HG03575 (cell line): Measurements from ENCODE around the gene RLN1.
"Not testable (repeated sequence)": the region's sequence is repeated elsewhere in the genome, so short reads cannot be mapped to it uniquely, and the experiment has no call there.

Experiments used
- ATAC-seq: cut with Tn5 transposase; IDR thresholded peaks from one replicate; pipeline ENCODE4 v1.9.1; 2021; ENCODE audit not compliant: unreplicated experiment, insufficient number of reproducible peaks, low FRiP score; ENCODE audit errors: extremely low read depth

The RLN1 gene

GRCh38 chr9:5338992-5339981 lies at the start of gene RLN1:
Gene RLN1, minus strand, starts transcription at chr9:5339876. Its CDS starts 130 bp downstream, at chr9:5339746.
- peak; percentile 74 for ATAC-seq

- no peak for ATAC-seq
Observed at GRCh38 chr9:5389109-5389732, 49.5 kb upstream of the RLN1 start.

- no peak for ATAC-seq
Observed at GRCh38 chr9:5388026-5388819, 48.5 kb upstream of the RLN1 start.

GRCh38 chr9:5384436-5384835 lies 44.8 kb upstream of the RLN1 start:
- ATAC-seq = no peak

GRCh38 chr9:5382479-5382878 lies 42.8 kb upstream of the RLN1 start:
- ATAC-seq = no peak

GRCh38 chr9:5375790-5376477 lies 36.3 kb upstream of the RLN1 start:
- no peak for ATAC-seq

- ATAC-seq = no peak
Observed at GRCh38 chr9:5375091-5375490, 35.4 kb upstream of the RLN1 start.

- peak; percentile 87 for ATAC-seq
Observed at GRCh38 chr9:5364294-5365024, 24.8 kb upstream of the RLN1 start.

GRCh38 chr9:5361326-5362010 lies 21.8 kb upstream of the RLN1 start:
- no peak for ATAC-seq

GRCh38 chr9:5360341-5360740 lies 20.7 kb upstream of the RLN1 start:
- no peak for ATAC-seq

- no peak for ATAC-seq
Observed at GRCh38 chr9:5357431-5358105, 17.9 kb upstream of the RLN1 start.

- ATAC-seq = no peak
Observed at GRCh38 chr9:5355817-5356216, 16.1 kb upstream of the RLN1 start.

- ATAC-seq = no peak
Observed at GRCh38 chr9:5355226-5355625, 15.6 kb upstream of the RLN1 start.

- ATAC-seq = no peak
Observed at GRCh38 chr9:5354184-5354583, 14.5 kb upstream of the RLN1 start.

GRCh38 chr9:5352637-5353248 lies 13.1 kb upstream of the RLN1 start:
- ATAC-seq = no peak

- ATAC-seq = no peak
Observed at GRCh38 chr9:5336688-5337087, 3.0 kb downstream of the RLN1 start.

- ATAC-seq = not testable (repeated sequence)
Observed at GRCh38 chr9:5331276-5331675, 8.4 kb downstream of the RLN1 start.
